Endothelial cell of umbilical vein (primary cell): ENCODE results near the gene BSG. TPM values are rescaled to one million over a fixed set of nuclear protein-coding genes. Genes with fewer than 3 reads are reported as not detected.

Experiments used
- BruUV-seq: library from RNA; stranded (reverse); fragments of 400-500 nt; replicated peaks from 2 replicates; lab custom pipeline; 2021; lab: Mats Ljungman, UMichigan
- CTCF ChIA-PET: fragments of 300-600, 350-600 bp; sonication (Branson Sonifier 250); formaldehyde crosslinking; loops from one replicate; lab custom pipeline; 2021; ENCODE audit warnings: antibody characterized with exemption, inconsistent platforms; lab: Charles Lee
- POLR2A ChIA-PET: fragments of 300-600, 350-600 bp; sonication (Branson Sonifier 250); formaldehyde crosslinking; loops from one replicate; lab custom pipeline; 2021; ENCODE audit warnings: antibody characterized with exemption, inconsistent platforms; lab: Charles Lee
- DNase-seq: peaks from one replicate; pipeline ENCODE4 v3.0.0-alpha.2; 2011; ENCODE audit warnings: low read depth, low spot score
- FAIRE-seq: peaks from 2 replicates; lab custom pipeline; 2011; peaks lifted over from hg19 to GRCh38; lab: Jason Lieb, UNC
- H2AFZ ChIP-seq: 2 replicates; pipeline ENCODE4 v1.6.0; 2012; ENCODE audit warnings: low read depth, low read length, control low read depth, inconsistent platforms
- H3K27ac ChIP-seq: 2 replicates; pipeline ENCODE4 v1.5.1; 2011; ENCODE audit warnings: low read depth, mild to moderate bottlenecking, control low read depth, low read length, moderate library complexity; ENCODE audit not compliant: insufficient read depth
- H3K27me3 ChIP-seq, 2 experiments: 2 replicates each; pipeline versions ENCODE4 v1.6.0 to v1.6.1; 2011; ENCODE audit warnings: low read length in 2 of 2, mixed read lengths in 1 of 2; ENCODE audit not compliant: control insufficient read depth in 2 of 2, insufficient read depth in 2 of 2
- H3K36me3 ChIP-seq, 2 experiments: 2 replicates in 1 of 2; 3 replicates in 1 of 2; pipeline ENCODE4 v1.5.1; 2011; ENCODE audit warnings: low read length in 2 of 2, mild to moderate bottlenecking in 1 of 2, moderate library complexity in 1 of 2; ENCODE audit not compliant: control insufficient read depth in 2 of 2, insufficient read depth in 2 of 2; ENCODE audit errors: extremely low read depth in 1 of 2
- H3K4me1 ChIP-seq: 3 replicates; pipeline ENCODE4 v1.5.1; 2011; ENCODE audit warnings: mild to moderate bottlenecking, low read length; ENCODE audit not compliant: control insufficient read depth, insufficient read depth; ENCODE audit errors: extremely low read depth
- H3K4me2 ChIP-seq: 2 replicates; pipeline ENCODE4 v1.6.1; 2011; ENCODE audit warnings: low read length, control low read depth, mixed read lengths; ENCODE audit not compliant: insufficient read depth
- H3K4me3 ChIP-seq, 3 experiments: fragments of 200-600 bp in 1 of 3; sonication (generic), shearing (Covaris generic) in 1 of 3; replicated peaks in 1 of 3; 2 replicates each; pipeline ENCODE4 v1.5.1; 2011 to 2016; ENCODE audit warnings: control low read depth in 3 of 3, low read length in 3 of 3, mild to moderate bottlenecking in 2 of 3, inconsistent platforms in 1 of 3, low read depth in 1 of 3, moderate library complexity in 1 of 3; ENCODE audit not compliant: insufficient read depth in 1 of 3
- H3K79me2 ChIP-seq: 2 replicates; pipeline ENCODE4 v1.6.0; 2012; ENCODE audit warnings: low read length, inconsistent platforms; ENCODE audit not compliant: control insufficient read depth, insufficient read depth
- H3K9ac ChIP-seq: replicated peaks from 2 replicates; pipeline ENCODE3; 2011; ENCODE audit warnings: low read length, control low read depth; ENCODE audit not compliant: insufficient read depth; ENCODE audit errors: extremely low read depth
- H3K9me1 ChIP-seq: replicated peaks from 3 replicates; pipeline ENCODE4 v1.6.0; 2011; ENCODE audit warnings: mild to moderate bottlenecking, low read length; ENCODE audit not compliant: control insufficient read depth, insufficient read depth; ENCODE audit errors: extremely low read depth
- H3K9me3 ChIP-seq: replicated peaks from 2 replicates; pipeline ENCODE4 v1.5.1; 2012; ENCODE audit warnings: low read length, inconsistent platforms; ENCODE audit not compliant: control insufficient read depth, insufficient read depth
- H4K20me1 ChIP-seq: replicated peaks from 2 replicates; pipeline ENCODE3; 2011; ENCODE audit warnings: mild to moderate bottlenecking, low read length; ENCODE audit not compliant: control insufficient read depth, insufficient read depth; ENCODE audit errors: extremely low read depth
- CTCF ChIP-seq, 2 donors: IDR thresholded peaks; 1 replicate in 1 of 2; 2 replicates in 1 of 2; pipeline ENCODE4 v1.5.1; 2011; ENCODE audit warnings: low read length in 2 of 2, mild to moderate bottlenecking in 2 of 2, moderate library complexity in 2 of 2, control low read depth in 1 of 2, inconsistent platforms in 1 of 2, low read depth in 1 of 2; ENCODE audit not compliant: insufficient read depth in 1 of 2; ENCODE audit errors: extremely low read depth in 1 of 2
- EZH2 ChIP-seq: IDR thresholded peaks from 2 replicates; pipeline ENCODE4 v1.6.1; 2012; ENCODE audit warnings: borderline replicate concordance, low read depth, mild to moderate bottlenecking, moderate library complexity, low read length, inconsistent platforms; ENCODE audit not compliant: severe bottlenecking
- FOS ChIP-seq: IDR thresholded peaks from 2 replicates; pipeline ENCODE4 v1.6.1; 2011; ENCODE audit warnings: mild to moderate bottlenecking, low read length, moderate library complexity, borderline replicate concordance; ENCODE audit not compliant: insufficient read depth
- GATA2 ChIP-seq: IDR thresholded peaks from 2 replicates; pipeline ENCODE4 v1.7.0; 2011; ENCODE audit warnings: low read depth, mild to moderate bottlenecking, moderate library complexity, mixed read lengths, low read length; ENCODE audit not compliant: insufficient read length, insufficient read depth
- JUN ChIP-seq: IDR thresholded peaks from 2 replicates; pipeline ENCODE4 v1.6.1; 2011; ENCODE audit warnings: borderline replicate concordance, low read depth; ENCODE audit not compliant: insufficient read length, insufficient read depth
- MYC ChIP-seq: IDR thresholded peaks from one replicate; pipeline ENCODE4 v1.6.1; 2011; ENCODE audit warnings: mild to moderate bottlenecking, low read depth, low read length
- POLR2A ChIP-seq: IDR thresholded peaks from 2 replicates; pipeline ENCODE4 v1.6.1; 2012; ENCODE audit warnings: low read depth, mild to moderate bottlenecking, control low read depth, low read length
- POLR2AphosphoS5 ChIP-seq: IDR thresholded peaks from 2 replicates; pipeline ENCODE4 v1.6.1; 2012; ENCODE audit warnings: low read depth, mild to moderate bottlenecking, control low read depth, low read length, moderate library complexity; ENCODE audit not compliant: insufficient read depth
- dilution Hi-C: fragments of 300-500 bp; cut with MboI; formaldehyde crosslinking; loops from one replicate; pipeline ENCODE4 v1.15.0; 2019; ENCODE audit warnings: low sequenced_read_pairs; ENCODE audit not compliant: extremely low pct_ligation_motif_present
- intact Hi-C: fragments of 100-400 bp; cut with micrococcal nuclease; formaldehyde crosslinking; loops from one replicate; pipeline ENCODE4 v1.10.0; 2022
- polyA plus RNA-seq, 4 experiments: library from polyadenylated mRNA; depleted of rRNA in 3 of 4; stranded (reverse) in 3 of 4; unstranded in 1 of 4; fragments of >200 nt; gene quantifications; 2 replicates each; pipeline versions ENCODE4 v1.2.1 to v1.2.3, GENCODE V29; 2011 to 2012; ENCODE audit warnings: missing spikeins in 1 of 4
- total RNA-seq: library from RNA; stranded (reverse); gene quantifications from 2 replicates; pipeline ENCODE4 v1.2.3, GENCODE V29; 2021

The BSG gene
- total and polyA plus RNA-seq, 2 donors (not counting 3 experiments of a cell fraction or from before 2014, with no cell fraction given), result 485 to 661 TPM

GRCh38 chr19:583968-584239, 11.5 kb downstream of the BSG start:
- dilution Hi-C loops, result no loop called here
- Histone ChIP-seq H3K4me1 (no peaks in the 10 kb centered on the region), H3K79me2 (peaks cover 14% of the 10 kb centered on the region), H4K20me1 (no peaks in the 10 kb centered on the region), H3K4me2 (no peak overlapping the region), H3K9me3 (no peaks in the 10 kb centered on the region), H3K9me1 (no peaks in the 10 kb centered on the region), H3K9ac (no peak overlapping the region), H3K36me3 (peaks cover 2 to 28% of the 10 kb centered on the region in 2 experiments), H2AFZ (no peak overlapping the region), H3K4me3 (no peak overlapping the region), H3K27me3 (peaks cover 4 to 6% of the 10 kb centered on the region in 2 experiments), H3K27ac (no peak overlapping the region)
- intact Hi-C loops, result loop anchor here (2.0 kb wide), 2 partner anchors 79 to 151 kb away; partner anchors contain the start of gene RNF126
- DNase-seq (no peak), FAIRE-seq (no peak)
- CTCF ChIA-PET, result interaction anchor here (0.6 to 2.6 kb wide), 18 partner anchors 9 to 150 kb away, joined by 3 to 21 read pairs (median 6); partner anchors contain the start of genes BSG and RNF126
- TF ChIP-seq MYC (no peak), POLR2A (peak; percentile 1), JUN (no peak)
- POLR2A ChIA-PET, result interaction anchor here (1.0 to 1.2 kb wide), 2 partner anchors 8 to 9 kb away, joined by 3 to 4 read pairs; no protein-coding TSS in a partner anchor
- no TSS peak for BruUV-seq

GRCh38 chr19:584240-585001, 12.0 kb downstream of the BSG start:
- DNase-seq (peak; percentile 44), FAIRE-seq (peak; percentile 70)
- H4K20me1 ChIP-seq, result no peaks in the 10 kb centered on the region
- H3K9me1 ChIP-seq, result no peaks in the 10 kb centered on the region
- TF ChIP-seq JUN (no peak), GATA2 (no peak), MYC (no peak), CTCF (IDR thresholded peaks at IDR 0.05; ENCODE audit: extremely low read depth in 1 of 2, insufficient read depth in 1 of 2, low read depth in 1 of 2, low read length in 2 of 2) (peak; percentile 98), POLR2A (peak; percentile 20), POLR2AphosphoS5 (peak; percentile 74), FOS (no peak), EZH2 (no peak)
- H3K4me3 ChIP-seq, result no peak overlapping the region
- H3K9ac ChIP-seq, result no peak overlapping the region
- CTCF ChIA-PET, result interaction anchor here (0.6 to 2.6 kb wide), 18 partner anchors 9 to 150 kb away, joined by 3 to 21 read pairs (median 6); partner anchors contain the start of genes BSG and RNF126
- no peaks in the 10 kb centered on the region for H3K4me1 ChIP-seq
- intact Hi-C loops, result loop anchor here (2.0 kb wide), 2 partner anchors 78 to 150 kb away; partner anchors contain the start of gene RNF126
- H2AFZ ChIP-seq, result no peak overlapping the region
- POLR2A ChIA-PET, result interaction anchor here (1.0 to 1.2 kb wide), 2 partner anchors 8 to 10 kb away, joined by 3 to 4 read pairs; no protein-coding TSS in a partner anchor
- peaks cover 8 to 9% of the 10 kb centered on the region in 2 experiments for H3K27me3 ChIP-seq
- peaks cover 9% of the 10 kb centered on the region for H3K79me2 ChIP-seq
- BruUV-seq, result no TSS peak
- H3K4me2 ChIP-seq, result no peak overlapping the region
- no peaks in the 10 kb centered on the region for H3K9me3 ChIP-seq
- peaks cover 2 to 25% of the 10 kb centered on the region in 2 experiments for H3K36me3 ChIP-seq
- no peak overlapping the region for H3K27ac ChIP-seq
- dilution Hi-C loops, result no loop called here
